K562 (cell line): ENCODE results near the gene KCTD16. TPM values are rescaled to one million over a fixed set of nuclear protein-coding genes. Genes with fewer than 3 reads are reported as not detected.

ENCODE experiments used
- ATAC-seq: fragments of 200-7000 bp; cut with Tn5 transposase; 3 replicates; pipeline ENCODE4 v1.9.1; 2020; ENCODE audit warnings: moderate library complexity
- BruUV-seq: library from RNA; stranded (reverse); fragments of 400-500 nt; replicated peaks from 2 replicates; lab custom pipeline; 2021; lab: Mats Ljungman, UMichigan
- CTCF ChIA-PET: fragments of 300-600 bp; formaldehyde crosslinking; extraction: SDS; loops from one replicate; lab custom pipeline; 2021; ENCODE audit warnings: low intra/inter-chr PET ratio; lab: Yijun Ruan, JAX
- POLR2A ChIA-PET: fragments of 300-600, 350-650 bp; sonication (Branson Sonifier 250); formaldehyde crosslinking; extraction: SDS; loops from one replicate; lab custom pipeline; 2021; ENCODE audit warnings: antibody characterized with exemption, inconsistent platforms; lab: Yijun Ruan, JAX
- DNase-seq, 4 experiments: peaks; one replicate each; pipeline versions ENCODE4 v3.0.0 to v3.0.0-alpha.2; 2011 to 2018; ENCODE audit warnings: low spot score in 3 of 4, mixed read lengths in 3 of 4; ENCODE audit errors: extremely low read depth in 1 of 4
- FAIRE-seq: peaks from 2 replicates; lab custom pipeline; 2011; peaks lifted over from hg19 to GRCh38; lab: Jason Lieb, UNC
- H2AFZ ChIP-seq: 2 replicates; pipeline ENCODE4 v1.6.0; 2011; ENCODE audit warnings: low read depth, low read length, control low read depth, inconsistent platforms
- H3K27ac ChIP-seq: fragments of 200-600 bp; 3 replicates; pipeline ENCODE4 v1.8.0; 2011; ENCODE audit warnings: low read depth, mild to moderate bottlenecking, control low read depth, inconsistent platforms, low read length, moderate library complexity, mixed read lengths; ENCODE audit errors: extremely low read depth
- H3K27me3 ChIP-seq, 2 experiments: fragments of 300-600 bp in 1 of 2; 2 replicates in 1 of 2; 3 replicates in 1 of 2; pipeline versions ENCODE4 v1.6.0 to v1.8.0; 2011; ENCODE audit warnings: inconsistent platforms in 2 of 2, low read length in 2 of 2, mild to moderate bottlenecking in 1 of 2, mixed read lengths in 1 of 2, moderate library complexity in 1 of 2; ENCODE audit not compliant: control insufficient read depth in 2 of 2, insufficient read depth in 2 of 2
- H3K36me3 ChIP-seq: fragments of 300-600 bp; 3 replicates; pipeline ENCODE4 v1.8.0; 2011; ENCODE audit warnings: mild to moderate bottlenecking, low read length, inconsistent platforms; ENCODE audit not compliant: control insufficient read depth, insufficient read depth
- H3K4me1 ChIP-seq, 2 experiments: fragments of 200-600 bp in 1 of 2; replicated peaks in 1 of 2; 2 replicates in 1 of 2; 3 replicates in 1 of 2; pipeline versions ENCODE4 v1.5.1 to v1.8.0; 2011; ENCODE audit warnings: inconsistent platforms in 2 of 2, low read length in 2 of 2, mild to moderate bottlenecking in 1 of 2, mixed read lengths in 1 of 2, moderate library complexity in 1 of 2; ENCODE audit not compliant: control insufficient read depth in 2 of 2, insufficient read depth in 2 of 2
- H3K4me2 ChIP-seq: 2 replicates; pipeline ENCODE4 v1.6.1; 2011; ENCODE audit warnings: low read length, control low read depth, inconsistent platforms, mixed read lengths; ENCODE audit not compliant: insufficient read depth
- H3K4me3 ChIP-seq: fragments of 200-600 bp; sonication (generic), shearing (Covaris generic); 2 replicates; pipeline ENCODE4 v1.5.1; 2016; ENCODE audit warnings: control low read depth, inconsistent platforms
- H3K79me2 ChIP-seq: fragments of 200-600 bp; 3 replicates; pipeline ENCODE4 v1.8.0; 2011; ENCODE audit warnings: low read length, inconsistent platforms; ENCODE audit not compliant: control insufficient read depth, insufficient read depth
- H3K9ac ChIP-seq, 2 experiments: 2 replicates each; pipeline versions ENCODE4 v1.6.0 to v1.6.1; 2011; ENCODE audit warnings: low read depth in 2 of 2, low read length in 2 of 2, control low read depth in 1 of 2, inconsistent platforms in 1 of 2, mild to moderate bottlenecking in 1 of 2, mixed read lengths in 1 of 2; ENCODE audit not compliant: insufficient read depth in 1 of 2
- H3K9me1 ChIP-seq: one replicate; pipeline ENCODE4 v1.6.0; 2011; ENCODE audit warnings: inconsistent platforms, mild to moderate bottlenecking, low read length, moderate library complexity; ENCODE audit not compliant: control insufficient read depth, insufficient read depth
- H3K9me3 ChIP-seq: replicated peaks from 2 replicates; pipeline ENCODE4 v1.5.1; 2011; ENCODE audit warnings: low read depth, low read length, inconsistent platforms; ENCODE audit not compliant: control insufficient read depth, insufficient read depth
- H4K20me1 ChIP-seq: replicated peaks from 2 replicates; pipeline ENCODE4 v1.6.1; 2011; ENCODE audit warnings: low read length, inconsistent platforms, mixed read lengths; ENCODE audit not compliant: control insufficient read depth, insufficient read depth
- ADNP ChIP-seq: fragments of 200-800 bp; sonication (Bioruptor generic); IDR thresholded peaks from 2 replicates; pipeline ENCODE4 v1.6.1; 2016; ENCODE audit warnings: missing genetic modification characterization, missing compliant biosample characterization
- ASH1L ChIP-seq: fragments of 450-650 bp; IDR thresholded peaks from 2 replicates; pipeline ENCODE4 v1.6.1; 2018; ENCODE audit warnings: borderline replicate concordance, mild to moderate bottlenecking, low read depth; ENCODE audit not compliant: partially characterized antibody
- ATF6 ChIP-seq: sonication (generic); formaldehyde crosslinking; IDR thresholded peaks from 2 replicates; pipeline ENCODE4 v1.4.0; 2020; ENCODE audit warnings: mild to moderate bottlenecking, missing genetic modification reagents
- E2F5 ChIP-seq: sonication (generic); formaldehyde crosslinking; IDR thresholded peaks from 2 replicates; pipeline ENCODE4 v1.8.0; 2022; ENCODE audit warnings: mild to moderate bottlenecking, missing genetic modification reagents
- MNT ChIP-seq, 2 experiments: fragments of 450-650 bp; conservative IDR thresholded peaks; 2 replicates each; pipeline ENCODE4 v1.6.1; 2017; ENCODE audit warnings: mild to moderate bottlenecking in 2 of 2, moderate library complexity in 2 of 2
- MXD1 ChIP-seq: fragments of 250-450 bp; sonication (Bioruptor Pico); IDR thresholded peaks from 2 replicates; pipeline ENCODE4 v1.8.0; 2021; ENCODE audit warnings: borderline replicate concordance, mild to moderate bottlenecking, moderate library complexity; ENCODE audit not compliant: poor library complexity, severe bottlenecking
- THAP7 ChIP-seq: fragments of 250-450 bp; sonication (Bioruptor Pico); IDR thresholded peaks from 2 replicates; pipeline ENCODE4 v1.5.0; 2021
- WGBS: fragments of 100-300 bp; shearing (Covaris generic); methylation state at CpG from one replicate; pipeline ENCODE4 v1.1.6; 2016; ENCODE audit warnings: low coverage, mixed read lengths; ENCODE audit not compliant: insufficient coverage; ENCODE audit errors: missing lambda C conversion rate; 5-methylcytosine and 5-hydroxymethylcytosine counted together
- in situ Hi-C: fragments of 300-500 bp; cut with MboI; formaldehyde crosslinking; loops from 4 replicates; pipeline ENCODE4 v1.15.0; 2018; ENCODE audit warnings: inconsistent platforms, mixed read lengths
- intact Hi-C: fragments of 100-400 bp; cut with micrococcal nuclease; formaldehyde crosslinking; loops from 2 replicates; pipeline ENCODE4 v1.14.2; 2022
- polyA plus RNA-seq, 8 experiments: library from polyadenylated mRNA; depleted of rRNA in 4 of 8; stranded (reverse) in 5 of 8; unstranded in 3 of 8; fragments of >200 nt; fragmentation: Nextera tagmentation in 2 of 8; fragmentation: Illumina TruSeq in 1 of 8; extraction: Ambion mirVana in 2 of 8; extraction: Trizol in 1 of 8; gene quantifications; 2 replicates each; pipeline versions ENCODE4 v1.2.1 to v1.2.3, GENCODE V29; 2011 to 2014; ENCODE audit warnings: inconsistent platforms in 1 of 8, missing spikeins in 1 of 8
- total RNA-seq, 7 experiments: library from RNA; depleted of rRNA in 6 of 7; stranded (reverse); fragments of >200 nt in 6 of 7; fragmentation: Illumina TruSeq in 2 of 7; extraction: Trizol in 2 of 7; gene quantifications; 2 replicates each; pipeline versions ENCODE4 v1.2.1 to v1.2.3, GENCODE V29; 2011 to 2021; ENCODE audit warnings: low replicate concordance in 1 of 7

The KCTD16 gene
- total and polyA plus RNA-seq, 9 of the 15 experiments (the other 6 are each of a cell fraction or from before 2014, with no cell fraction given): 0.04 TPM; not detected in 8

GRCh38 chr5:144121577-144121976 lies 49.1 kb upstream of the KCTD16 start:
- Histone ChIP-seq H3K9me1 (no peaks in the 10 kb centered on the region), H3K4me3 (no peak overlapping the region), H3K79me2 (no peaks in the 10 kb centered on the region), H4K20me1 (no peaks in the 10 kb centered on the region), H3K27me3 (no peaks in the 10 kb centered on the region), H3K9me3 (no peaks in the 10 kb centered on the region), H3K4me1 (no peaks in the 10 kb centered on the region), H3K4me2 (no peak overlapping the region), H3K36me3 (no peaks in the 10 kb centered on the region), H2AFZ (no peak overlapping the region), H3K27ac (no peak overlapping the region), H3K9ac (no peak overlapping the region)
- in situ Hi-C loops: no loop called here
- CTCF ChIA-PET: no interaction called here
- WGBS: 0% methylated on average over 1 of the region's 1 CpG
- FAIRE-seq (no peak), ATAC-seq (no peak), DNase-seq (no peak)
- intact Hi-C loops: no loop called here
- no TSS peak for BruUV-seq
- POLR2A ChIA-PET: no interaction called here
- no peak for TF ChIP-seq MXD1 (CRISPR knock-in tag)
- TF ChIP-seq MNT (conservative IDR thresholded peaks at IDR 0.05): no peak
- TF ChIP-seq ATF6 (CRISPR knock-in tag): no peak
- TF ChIP-seq E2F5 (CRISPR knock-in tag): no peak
- TF ChIP-seq THAP7 (CRISPR knock-in tag): no peak
- TF ChIP-seq ASH1L: no peak
- TF ChIP-seq ADNP: no peak
